ENCODE measurements around the gene COX15. TPM values are rescaled to one million over a fixed set of nuclear protein-coding genes. Genes with fewer than 3 reads are reported as not detected.
A peak's percentile ranks its signal among the peaks of the same experiment; 100 is the strongest.

The COX15 gene
- total RNA-seq, 1 experiment from 2014 or later, result 41.4 TPM

- TF ChIP-seq ZNF416 (CRISPR knock-in tag; IDR thresholded peaks at IDR 0.05) (no peak), ZNF671 (CRISPR knock-in tag; IDR thresholded peaks at IDR 0.05) (no peak), USF1 (CRISPR knock-in tag; IDR thresholded peaks at IDR 0.05) (no peak), ZBTB21 (CRISPR knock-in tag; IDR thresholded peaks at IDR 0.05; ENCODE audit: borderline replicate concordance) (no peak), CTCF (IDR thresholded peaks at IDR 0.05) (no peak), SMAD3 (CRISPR knock-in tag; IDR thresholded peaks at IDR 0.05; ENCODE audit: borderline replicate concordance) (no peak; the same call in 1 of the 2 replicates), MYBL2 (CRISPR knock-in tag; IDR thresholded peaks at IDR 0.05) (peak; percentile 43; the same call in 1 of the 2 replicates), ELF4 (CRISPR knock-in tag; IDR thresholded peaks at IDR 0.05; ENCODE audit: low read depth) (no peak), OVOL2 (CRISPR knock-in tag; IDR thresholded peaks at IDR 0.05; ENCODE audit: borderline replicate concordance) (no peak), PRDM15 (CRISPR knock-in tag; IDR thresholded peaks at IDR 0.05) (no peak), HMGXB4 (CRISPR knock-in tag; IDR thresholded peaks at IDR 0.05) (no peak), ZMAT4 (CRISPR knock-in tag; IDR thresholded peaks at IDR 0.05) (no peak), ZNF532 (CRISPR knock-in tag; IDR thresholded peaks at IDR 0.05; ENCODE audit: borderline replicate concordance) (no peak), AR (CRISPR knock-in tag; IDR thresholded peaks at IDR 0.05) (no peak), PRRX2 (CRISPR knock-in tag; IDR thresholded peaks at IDR 0.05) (no peak), ATF3 (CRISPR knock-in tag; conservative IDR thresholded peaks at IDR 0.05) (no peak), ATF2 (CRISPR knock-in tag; IDR thresholded peaks at IDR 0.05; ENCODE audit: borderline replicate concordance, low read depth) (no peak), KAT7 (CRISPR knock-in tag; IDR thresholded peaks at IDR 0.05; ENCODE audit: borderline replicate concordance) (no peak), CREB1 (CRISPR knock-in tag; IDR thresholded peaks at IDR 0.05) (no peak), ZNF232 (CRISPR knock-in tag; IDR thresholded peaks at IDR 0.05) (no peak)
Measured at GRCh38 chr10:99732033-99732842, at the start of gene COX15, which contains the start of gene CUTC (continued).
